Stimulated activated CD8-positive, alpha-beta memory T cell treated with anti-CD3 and anti-CD28 coated beads, Interleukin-12 subunit alpha, Interleukin-12 subunit beta, amount 100 ng/mL, for 24 hours (primary cell): Measurements from ENCODE around the gene DNAH6.
"Not testable (repeated sequence)": the region's sequence is repeated elsewhere in the genome, so short reads cannot be mapped to it uniquely, and the experiment has no call there.

ENCODE experiments used
- DNase-seq: peaks from one replicate; pipeline ENCODE4 v3.0.0-alpha.2; 2020; ENCODE audit errors: extremely low read depth

The DNAH6 gene

GRCh38 chr2:84511024-84511423, 5.3 kb upstream of the DNAH6 start:
- not testable (repeated sequence) for DNase-seq

GRCh38 chr2:84515788-84516187, 510 bp upstream of the DNAH6 start:
- DNase-seq, result no peak

GRCh38 chr2:84519332-84519957, 3.1 kb downstream of the DNAH6 start:
- DNase-seq, result no peak

GRCh38 chr2:84526562-84526961, 10.3 kb downstream of the DNAH6 start:
- no peak for DNase-seq

- DNase-seq, result no peak
Measured at GRCh38 chr2:84527137-84528129, 11.1 kb downstream of the DNAH6 start.

GRCh38 chr2:84532291-84532690, 16.0 kb downstream of the DNAH6 start:
- DNase-seq, result no peak

- DNase-seq, result no peak
Measured at GRCh38 chr2:84534225-84534624, 17.9 kb downstream of the DNAH6 start.

- no peak for DNase-seq
Measured at GRCh38 chr2:84537251-84537650, 21.0 kb downstream of the DNAH6 start.

GRCh38 chr2:84539729-84540128, 23.4 kb downstream of the DNAH6 start:
- DNase-seq, result no peak

- no peak for DNase-seq
Measured at GRCh38 chr2:84545005-84545404, 28.7 kb downstream of the DNAH6 start.

GRCh38 chr2:84546551-84546950, 30.3 kb downstream of the DNAH6 start:
- no peak for DNase-seq

GRCh38 chr2:84548303-84548702, 32.0 kb downstream of the DNAH6 start:
- no peak for DNase-seq

- no peak for DNase-seq
Measured at GRCh38 chr2:84550916-84551315, 34.6 kb downstream of the DNAH6 start.

GRCh38 chr2:84551526-84551925, 35.2 kb downstream of the DNAH6 start:
- DNase-seq, result not testable (repeated sequence)

- no peak for DNase-seq
Measured at GRCh38 chr2:84556190-84556589, 39.9 kb downstream of the DNAH6 start.

- no peak for DNase-seq
Measured at GRCh38 chr2:84559838-84560237, 43.5 kb downstream of the DNAH6 start.

- DNase-seq, result no peak
Measured at GRCh38 chr2:84579661-84580060, 63.4 kb downstream of the DNAH6 start.

GRCh38 chr2:84603911-84604310, 87.6 kb downstream of the DNAH6 start:
- no peak for DNase-seq

GRCh38 chr2:84613082-84613481, 96.8 kb downstream of the DNAH6 start:
- DNase-seq, result no peak

- no peak for DNase-seq
Measured at GRCh38 chr2:84619794-84620371, 103.6 kb downstream of the DNAH6 start.

- DNase-seq, result no peak
Measured at GRCh38 chr2:84628486-84628885, 112.2 kb downstream of the DNAH6 start.

- DNase-seq, result no peak
Measured at GRCh38 chr2:84629550-84629949, 113.3 kb downstream of the DNAH6 start.

- DNase-seq, result no peak
Measured at GRCh38 chr2:84631047-84631446, 114.7 kb downstream of the DNAH6 start.
